ENCODE results near the gene DUSP1.
A peak's percentile ranks its signal among the peaks of the same experiment; 100 is the strongest.
"Not testable (repeated sequence)": the region's sequence is repeated elsewhere in the genome, so short reads cannot be mapped to it uniquely, and the experiment has no call there.

Gene DUSP1

DNA sequence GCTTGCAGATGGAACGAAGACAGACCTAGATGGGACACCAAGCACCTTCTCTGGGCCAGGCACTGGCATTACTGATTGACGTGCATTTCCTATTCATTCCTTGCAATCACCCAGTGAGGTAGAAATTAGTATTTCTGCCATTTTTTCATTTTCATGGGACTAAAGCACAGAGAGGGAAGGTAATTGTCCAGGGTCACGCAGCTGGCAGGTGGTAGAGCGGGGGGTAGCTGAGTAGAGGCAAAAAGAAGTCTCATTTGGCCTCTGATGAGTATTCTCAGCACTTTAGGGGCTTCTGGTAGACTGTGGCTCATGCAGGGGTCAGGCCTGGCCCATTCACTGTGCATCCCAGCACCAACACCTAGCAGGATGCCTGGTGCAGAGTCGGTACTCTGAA is 19.5 kb upstream of the DUSP1 start:
- no peak overlapping the region for H3K4me3 ChIP-seq (ENCODE audit: low read depth in 1 of 5, low read length in 5 of 5)
- peak overlapping the region in 1 of 5 donors; percentile 44 for H3K9ac ChIP-seq (ENCODE audit: low read length in 5 of 5)
- H3K27ac ChIP-seq (ENCODE audit: low read depth, low read length), result peak overlapping the region; percentile 99
- no peaks in the 10 kb centered on the region for H3K27me3 ChIP-seq (ENCODE audit: control insufficient read depth in 5 of 5, insufficient read depth in 4 of 5, low read length in 5 of 5)
- peaks cover 0 to 6% (median 0%) of the 10 kb centered on the region in 5 donors for H3K9me3 ChIP-seq (ENCODE audit: control insufficient read depth in 5 of 5, low read length in 5 of 5)
- H3K4me1 ChIP-seq (ENCODE audit: control insufficient read depth in 5 of 5, insufficient read depth in 5 of 5, low read length in 5 of 5), result peaks cover 25 to 77% (median 66%) of the 10 kb centered on the region in 5 donors
- H3K36me3 ChIP-seq (ENCODE audit: control insufficient read depth in 5 of 5, insufficient read depth in 5 of 5, low read length in 5 of 5), result no peaks in the 10 kb centered on the region

DNA sequence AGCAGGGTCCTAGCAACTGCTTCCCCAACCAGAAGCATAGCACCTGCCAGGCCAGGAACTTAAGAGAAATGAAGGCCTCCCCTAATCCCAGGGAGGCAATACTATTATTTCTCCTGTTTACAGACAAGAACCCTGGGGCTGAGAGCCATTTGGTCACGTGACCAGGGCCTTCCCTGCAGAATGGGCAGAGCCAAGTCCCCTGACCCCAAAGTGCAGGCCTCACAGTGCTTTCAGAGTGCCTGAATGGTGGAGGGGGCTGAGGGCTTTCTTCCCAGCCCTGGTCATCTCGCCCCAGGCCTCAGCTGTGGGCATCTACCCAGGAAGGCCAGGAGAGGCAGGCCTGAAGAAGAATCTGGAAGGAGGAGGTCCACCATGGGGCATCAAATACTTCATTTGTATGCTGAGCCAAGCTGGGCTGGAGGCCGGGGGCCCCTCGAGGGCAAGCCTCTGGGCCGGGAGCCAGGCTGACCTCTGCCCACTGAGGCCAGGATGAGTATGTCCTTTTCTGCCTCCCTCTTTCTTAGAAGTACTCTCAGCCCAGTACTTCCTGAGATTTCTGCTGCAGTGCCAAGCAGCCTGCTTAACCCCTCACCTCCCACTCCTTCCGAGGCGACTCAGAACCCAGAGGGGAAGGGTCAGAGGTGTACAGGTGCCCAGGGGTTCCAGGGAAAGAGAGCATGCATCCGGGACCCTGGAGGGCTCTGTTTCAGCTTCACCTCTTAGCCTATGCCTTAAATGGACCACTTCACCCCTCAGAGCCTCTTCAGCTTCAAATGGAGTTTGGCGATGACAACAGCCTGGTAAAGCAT is 18.9 kb upstream of the DUSP1 start:
- H3K9me3 ChIP-seq (ENCODE audit: control insufficient read depth in 5 of 5, low read length in 5 of 5), result peaks cover 0 to 6% (median 0%) of the 10 kb centered on the region in 5 donors
- H3K36me3 ChIP-seq (ENCODE audit: control insufficient read depth in 5 of 5, insufficient read depth in 5 of 5, low read length in 5 of 5), result no peaks in the 10 kb centered on the region
- peaks cover 21 to 71% (median 62%) of the 10 kb centered on the region in 5 donors for H3K4me1 ChIP-seq (ENCODE audit: control insufficient read depth in 5 of 5, insufficient read depth in 5 of 5, low read length in 5 of 5)
- peak overlapping the region; percentile 54 to 94 (median 72) for H3K9ac ChIP-seq (ENCODE audit: low read length in 5 of 5)
- H3K27me3 ChIP-seq (ENCODE audit: control insufficient read depth in 5 of 5, insufficient read depth in 4 of 5, low read length in 5 of 5), result no peaks in the 10 kb centered on the region
- H3K27ac ChIP-seq (ENCODE audit: low read depth, low read length), result peak overlapping the region; percentile 99
- H3K4me3 ChIP-seq (ENCODE audit: low read depth in 1 of 5, low read length in 5 of 5), result peak overlapping the region in 1 of 5 donors; percentile 29

DNA sequence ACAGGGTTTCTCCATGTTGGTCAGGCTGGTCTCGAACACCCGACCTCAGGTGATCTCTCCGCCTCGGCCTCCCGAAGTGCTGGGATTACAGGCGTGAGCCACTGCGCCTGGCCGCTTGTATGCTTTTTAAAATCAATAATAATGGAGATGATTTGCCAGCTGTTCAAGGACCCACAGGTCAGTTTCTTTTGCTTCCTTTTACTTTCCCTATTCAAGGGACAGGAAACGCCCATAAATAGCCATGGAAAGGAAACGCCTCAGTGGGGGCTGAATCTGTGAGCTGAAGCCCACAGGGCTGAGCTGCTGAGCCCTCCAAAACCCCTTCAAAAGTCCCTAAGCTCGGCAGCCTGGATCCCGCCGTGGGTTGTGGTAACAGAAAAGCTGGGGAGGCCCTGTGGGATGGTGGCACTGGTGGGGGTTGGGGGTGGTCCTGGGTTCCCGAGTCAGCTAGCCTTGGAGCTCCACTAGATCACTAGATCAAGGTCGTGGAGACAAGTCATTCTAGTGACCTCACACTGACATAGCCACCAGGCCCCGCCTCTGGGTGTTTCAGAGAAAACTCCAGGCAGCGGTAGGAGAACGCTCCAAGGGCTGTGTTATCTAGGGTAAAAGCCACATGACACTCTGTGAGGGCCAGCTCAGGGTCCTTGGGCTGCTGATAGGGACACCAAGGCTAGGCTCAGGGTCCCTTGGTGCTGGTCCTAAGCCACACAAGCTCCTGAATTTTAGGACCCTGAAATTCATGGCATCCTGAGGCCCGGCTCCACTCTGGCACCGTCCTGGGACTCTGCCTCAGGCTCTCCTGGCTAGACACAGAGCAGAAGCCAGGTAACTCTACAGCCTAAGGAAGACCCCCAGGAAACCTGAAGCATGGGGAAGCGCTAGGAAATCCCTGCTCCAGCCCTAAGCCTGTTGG is 18.0 kb upstream of the DUSP1 start:
- Histone ChIP-seq H3K27ac (ENCODE audit: low read depth, low read length) (peak overlapping the region; percentile 99), H3K9me3 (ENCODE audit: control insufficient read depth in 5 of 5, low read length in 5 of 5) (peaks cover 0 to 2% (median 0%) of the 10 kb centered on the region in 5 donors), H3K36me3 (ENCODE audit: control insufficient read depth in 5 of 5, insufficient read depth in 5 of 5, low read length in 5 of 5) (no peaks in the 10 kb centered on the region), H3K27me3 (ENCODE audit: control insufficient read depth in 5 of 5, insufficient read depth in 4 of 5, low read length in 5 of 5) (no peaks in the 10 kb centered on the region), H3K9ac (ENCODE audit: low read length in 5 of 5) (peak overlapping the region; percentile 54 to 94 (median 72)), H3K4me3 (ENCODE audit: low read depth in 1 of 5, low read length in 5 of 5) (peak overlapping the region in 4 of 5 donors; percentile 6 to 48 (median 32)), H3K4me1 (ENCODE audit: control insufficient read depth in 5 of 5, insufficient read depth in 5 of 5, low read length in 5 of 5) (peaks cover 17 to 63% (median 54%) of the 10 kb centered on the region in 5 donors)

DNA sequence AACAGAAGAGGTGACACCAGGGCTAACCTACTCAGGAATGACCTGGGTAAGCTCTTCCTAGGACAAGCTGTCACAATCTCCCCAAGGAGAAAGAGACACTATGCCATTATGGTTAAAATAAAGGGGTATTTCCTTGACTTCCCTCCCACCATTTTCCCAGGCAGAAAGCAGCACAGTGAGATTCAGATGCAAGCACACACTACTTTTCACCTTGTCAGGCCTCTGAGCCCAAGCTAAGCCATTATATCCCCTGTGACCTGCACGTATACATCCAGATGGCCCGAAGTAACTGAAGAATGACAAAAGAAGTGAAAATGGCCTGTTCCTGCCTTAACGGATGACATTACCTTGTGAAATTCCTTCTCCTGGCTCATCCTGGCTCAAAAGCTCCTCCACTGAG is 16.5 kb upstream of the DUSP1 start:
- not testable (repeated sequence) for H3K27me3 ChIP-seq (ENCODE audit: control insufficient read depth in 5 of 5, insufficient read depth in 4 of 5, low read length in 5 of 5); H3K4me3 ChIP-seq (ENCODE audit: low read depth in 1 of 5, low read length in 5 of 5); H3K9me3 ChIP-seq (ENCODE audit: control insufficient read depth in 5 of 5, low read length in 5 of 5); H3K9ac ChIP-seq (ENCODE audit: low read length in 5 of 5); H3K36me3 ChIP-seq (ENCODE audit: control insufficient read depth in 5 of 5, insufficient read depth in 5 of 5, low read length in 5 of 5)
- Histone ChIP-seq H3K4me1 (ENCODE audit: control insufficient read depth in 5 of 5, insufficient read depth in 5 of 5, low read length in 5 of 5) (peaks cover 12 to 48% (median 40%) of the 10 kb centered on the region in 5 donors), H3K27ac (ENCODE audit: low read depth, low read length) (peak overlapping the region; percentile 99)

DNA sequence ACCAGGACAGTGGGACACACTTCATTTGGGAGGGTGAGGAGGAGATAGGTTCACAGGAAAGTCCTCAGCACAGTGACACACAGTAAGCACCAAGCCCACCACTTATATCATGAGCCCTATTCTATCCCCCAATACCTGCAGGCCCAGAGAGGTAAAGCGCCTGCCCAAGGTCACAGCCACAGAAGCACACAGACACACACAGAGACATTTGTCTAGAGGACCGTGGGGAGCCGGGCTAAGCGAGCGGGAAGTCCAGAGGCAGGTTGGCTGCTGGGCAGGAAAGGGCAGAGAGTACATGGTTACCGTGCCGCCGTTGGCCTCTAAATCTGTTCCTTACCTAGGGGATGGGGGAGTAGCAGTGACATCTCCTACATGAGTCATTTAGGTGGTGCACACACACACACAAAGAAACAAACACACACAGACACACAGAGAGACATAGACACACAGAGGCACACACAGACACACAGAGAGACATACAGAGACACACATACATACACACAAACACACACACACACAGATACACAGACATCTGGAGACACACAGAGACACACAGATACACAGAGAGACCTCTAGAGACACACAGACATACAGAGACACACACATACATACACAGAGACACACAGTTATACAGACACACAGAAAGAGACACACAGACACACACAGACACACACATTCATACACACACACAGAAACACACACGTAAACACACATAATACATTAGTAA is 15.9 kb upstream of the DUSP1 start:
- no peak overlapping the region for H3K27ac ChIP-seq (ENCODE audit: low read depth, low read length)
- no peaks in the 10 kb centered on the region for H3K9me3 ChIP-seq (ENCODE audit: control insufficient read depth in 5 of 5, low read length in 5 of 5)
- H3K36me3 ChIP-seq (ENCODE audit: control insufficient read depth in 5 of 5, insufficient read depth in 5 of 5, low read length in 5 of 5), result no peaks in the 10 kb centered on the region
- peaks cover 12 to 41% (median 38%) of the 10 kb centered on the region in 5 donors for H3K4me1 ChIP-seq (ENCODE audit: control insufficient read depth in 5 of 5, insufficient read depth in 5 of 5, low read length in 5 of 5)
- no peaks in the 10 kb centered on the region for H3K27me3 ChIP-seq (ENCODE audit: control insufficient read depth in 5 of 5, insufficient read depth in 4 of 5, low read length in 5 of 5)
- no peak overlapping the region for H3K4me3 ChIP-seq (ENCODE audit: low read depth in 1 of 5, low read length in 5 of 5)
- no peak overlapping the region for H3K9ac ChIP-seq (ENCODE audit: low read length in 5 of 5)

DNA sequence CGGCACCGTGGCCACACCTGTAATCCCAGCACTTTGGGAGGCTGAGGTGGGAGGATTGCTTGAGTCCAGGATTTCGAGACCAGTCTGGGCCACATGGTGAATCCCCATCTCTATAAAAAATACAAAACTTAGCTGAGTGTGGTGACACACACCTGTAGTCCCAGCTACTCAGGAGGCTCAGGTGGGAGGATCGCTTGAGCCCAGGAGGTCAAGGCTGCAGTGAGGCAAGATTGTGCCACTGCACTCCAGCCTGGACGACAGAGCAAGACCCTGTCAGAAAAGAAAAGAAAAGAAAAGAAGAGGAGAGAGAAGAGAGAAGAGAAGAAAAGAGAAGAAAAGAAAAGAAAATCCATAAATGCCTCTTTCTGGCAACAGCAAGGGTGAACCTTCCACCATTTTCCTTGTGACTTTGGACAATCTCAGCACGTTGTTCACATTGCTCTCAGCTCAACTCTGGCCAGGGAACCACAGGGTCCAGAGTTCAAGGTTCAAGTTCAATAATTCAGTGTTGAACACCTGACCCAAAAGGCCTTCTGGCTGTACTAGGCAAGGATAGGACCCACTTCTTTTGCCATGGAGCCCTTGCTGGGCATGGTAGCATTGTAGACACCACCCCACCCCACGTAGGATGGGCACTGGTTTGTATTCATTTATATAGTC is 14.6 kb upstream of the DUSP1 start:
- no peak overlapping the region for H3K27ac ChIP-seq (ENCODE audit: low read depth, low read length)
- no peaks in the 10 kb centered on the region for H3K27me3 ChIP-seq (ENCODE audit: control insufficient read depth in 5 of 5, insufficient read depth in 4 of 5, low read length in 5 of 5)
- H3K9ac ChIP-seq (ENCODE audit: low read length in 5 of 5), result no peak overlapping the region
- no peaks in the 10 kb centered on the region for H3K36me3 ChIP-seq (ENCODE audit: control insufficient read depth in 5 of 5, insufficient read depth in 5 of 5, low read length in 5 of 5)
- H3K4me1 ChIP-seq (ENCODE audit: control insufficient read depth in 5 of 5, insufficient read depth in 5 of 5, low read length in 5 of 5), result peaks cover 12 to 28% (median 26%) of the 10 kb centered on the region in 5 donors
- H3K9me3 ChIP-seq (ENCODE audit: control insufficient read depth in 5 of 5, low read length in 5 of 5), result no peaks in the 10 kb centered on the region
- H3K4me3 ChIP-seq (ENCODE audit: low read depth in 1 of 5, low read length in 5 of 5), result no peak overlapping the region

DNA sequence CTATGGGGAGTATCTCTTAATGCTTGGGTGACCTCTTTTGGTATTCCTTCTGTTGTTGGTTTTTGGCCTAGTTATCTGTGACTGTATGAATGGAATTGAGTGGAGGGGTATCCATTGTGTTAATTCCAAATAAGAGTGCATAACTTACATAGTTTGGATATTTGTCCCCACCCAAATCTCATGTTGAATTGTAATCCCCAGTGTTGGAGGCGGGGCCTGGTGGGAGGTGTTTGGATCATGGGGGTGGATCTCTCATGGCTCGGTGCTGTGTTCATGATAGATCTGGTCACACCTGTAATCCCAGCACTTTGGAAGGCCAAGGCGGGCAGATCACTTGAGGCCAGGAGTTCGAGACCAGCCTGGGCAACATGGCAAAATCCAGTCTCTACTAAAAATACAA is 13.2 kb upstream of the DUSP1 start:
- not testable (repeated sequence) for H3K27ac ChIP-seq (ENCODE audit: low read depth, low read length); H3K9ac ChIP-seq (ENCODE audit: low read length in 5 of 5); H3K36me3 ChIP-seq (ENCODE audit: control insufficient read depth in 5 of 5, insufficient read depth in 5 of 5, low read length in 5 of 5); H3K27me3 ChIP-seq (ENCODE audit: control insufficient read depth in 5 of 5, insufficient read depth in 4 of 5, low read length in 5 of 5); H3K9me3 ChIP-seq (ENCODE audit: control insufficient read depth in 5 of 5, low read length in 5 of 5); H3K4me3 ChIP-seq (ENCODE audit: low read depth in 1 of 5, low read length in 5 of 5)
- peaks cover 3 to 14% (median 13%) of the 10 kb centered on the region in 5 donors for H3K4me1 ChIP-seq (ENCODE audit: control insufficient read depth in 5 of 5, insufficient read depth in 5 of 5, low read length in 5 of 5)

DNA sequence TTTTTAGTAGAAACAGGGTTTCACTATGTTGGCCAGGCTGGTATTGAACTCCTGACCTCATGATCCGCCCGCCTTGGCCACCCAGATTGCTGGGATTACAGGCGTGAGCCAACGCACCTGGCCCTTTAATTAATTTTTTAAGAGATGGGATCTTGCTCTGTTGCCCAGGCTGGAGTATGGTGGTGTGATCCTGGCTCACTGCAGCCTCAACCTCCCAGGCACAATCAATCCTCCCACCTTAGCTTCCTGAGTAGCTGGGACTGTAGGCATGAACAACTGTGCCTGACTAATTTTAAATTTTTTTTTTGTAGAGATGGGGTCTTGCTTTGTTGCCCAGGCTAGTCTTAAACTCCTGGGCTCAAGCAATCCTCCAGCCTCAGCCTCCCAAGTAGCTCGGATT is 12.3 kb upstream of the DUSP1 start:
- H3K4me1 ChIP-seq (ENCODE audit: control insufficient read depth in 5 of 5, insufficient read depth in 5 of 5, low read length in 5 of 5); H3K9me3 ChIP-seq (ENCODE audit: control insufficient read depth in 5 of 5, low read length in 5 of 5); H3K4me3 ChIP-seq (ENCODE audit: low read depth in 1 of 5, low read length in 5 of 5); H3K27ac ChIP-seq (ENCODE audit: low read depth, low read length); H3K9ac ChIP-seq (ENCODE audit: low read length in 5 of 5); H3K27me3 ChIP-seq (ENCODE audit: control insufficient read depth in 5 of 5, insufficient read depth in 4 of 5, low read length in 5 of 5); H3K36me3 ChIP-seq (ENCODE audit: control insufficient read depth in 5 of 5, insufficient read depth in 5 of 5, low read length in 5 of 5): not testable (repeated sequence)

DNA sequence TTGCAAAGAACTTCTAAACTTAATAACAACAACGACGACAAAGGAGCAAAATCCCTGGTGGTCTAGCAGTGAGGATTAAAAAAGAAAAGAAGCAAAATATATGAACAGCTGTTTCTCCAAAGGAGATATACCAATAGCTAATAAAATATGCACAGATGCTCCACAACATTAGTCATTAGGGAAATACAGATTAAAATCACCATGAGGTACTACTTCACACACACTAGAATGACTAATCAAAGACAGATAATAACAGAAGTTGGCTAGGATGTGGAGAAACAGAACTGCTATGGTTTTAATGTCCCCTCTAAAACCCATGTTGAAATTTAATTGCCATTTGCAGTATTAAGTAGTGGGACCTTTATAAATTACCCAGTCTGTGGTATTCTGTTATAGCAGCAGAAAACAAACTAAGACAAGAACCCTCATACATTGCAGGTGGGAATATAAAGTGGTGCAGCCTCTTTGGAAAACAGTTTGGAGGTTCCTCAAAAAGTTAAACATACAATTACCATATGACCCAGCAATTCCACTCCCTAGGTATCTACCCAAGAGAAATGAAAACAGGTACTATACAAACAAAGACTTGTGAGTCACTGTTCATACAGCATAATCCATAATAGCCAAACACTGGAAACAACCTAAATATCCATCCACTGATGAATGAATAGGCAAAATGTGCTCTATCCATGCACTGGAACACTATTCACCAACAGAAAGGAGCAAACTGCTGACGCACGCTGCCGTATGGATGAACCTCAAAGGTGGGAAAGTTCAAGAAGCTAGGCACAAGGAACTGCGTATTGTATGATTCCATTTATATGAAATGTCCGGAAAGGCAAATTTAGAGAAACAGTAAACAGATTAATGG is 11.4 kb upstream of the DUSP1 start:
- Histone ChIP-seq H3K27ac (ENCODE audit: low read depth, low read length) (no peak overlapping the region), H3K36me3 (ENCODE audit: control insufficient read depth in 5 of 5, insufficient read depth in 5 of 5, low read length in 5 of 5) (no peaks in the 10 kb centered on the region), H3K27me3 (ENCODE audit: control insufficient read depth in 5 of 5, insufficient read depth in 4 of 5, low read length in 5 of 5) (no peaks in the 10 kb centered on the region), H3K4me3 (ENCODE audit: low read depth in 1 of 5, low read length in 5 of 5) (no peak overlapping the region), H3K4me1 (ENCODE audit: control insufficient read depth in 5 of 5, insufficient read depth in 5 of 5, low read length in 5 of 5) (peaks cover 5 to 12% (median 9%) of the 10 kb centered on the region in 5 donors), H3K9me3 (ENCODE audit: control insufficient read depth in 5 of 5, low read length in 5 of 5) (no peaks in the 10 kb centered on the region), H3K9ac (ENCODE audit: low read length in 5 of 5) (no peak overlapping the region)

Data from subcutaneous abdominal adipose tissue (tissue), 5 donors.